Measurements from ENCODE around the gene MEIS1.

MEIS1 gene

GRCh38 chr2:66578054-66578686, 143.2 kb downstream of the MEIS1 start:
- in situ Hi-C loops (cut with MboI; ENCODE audit: low sequenced_read_pairs), result no loop called here

- in situ Hi-C loops (cut with MboI; ENCODE audit: low sequenced_read_pairs), result no loop called here
Observed at GRCh38 chr2:66578687-66579106, 143.8 kb downstream of the MEIS1 start.

GRCh38 chr2:66579186-66580126, 144.5 kb downstream of the MEIS1 start:
- in situ Hi-C loops (cut with MboI; ENCODE audit: low sequenced_read_pairs), result no loop called here

- in situ Hi-C loops (cut with MboI; ENCODE audit: low sequenced_read_pairs), result no loop called here
Observed at GRCh38 chr2:66580166-66581049, 145.5 kb downstream of the MEIS1 start.

- in situ Hi-C loops (cut with MboI; ENCODE audit: low sequenced_read_pairs), result no loop called here
Observed at GRCh38 chr2:66581339-66582103, 146.6 kb downstream of the MEIS1 start.

- in situ Hi-C loops (cut with MboI; ENCODE audit: low sequenced_read_pairs), result no loop called here
Observed at GRCh38 chr2:66582104-66582986, 147.4 kb downstream of the MEIS1 start.

GRCh38 chr2:66582987-66583880, 148.3 kb downstream of the MEIS1 start:
- in situ Hi-C loops (cut with MboI; ENCODE audit: low sequenced_read_pairs), result no loop called here

- in situ Hi-C loops (cut with MboI; ENCODE audit: low sequenced_read_pairs), result no loop called here
Observed at GRCh38 chr2:66583881-66584280, 149.0 kb downstream of the MEIS1 start.

- in situ Hi-C loops (cut with MboI; ENCODE audit: low sequenced_read_pairs), result no loop called here
Observed at GRCh38 chr2:66585587-66585986, 150.7 kb downstream of the MEIS1 start.

GRCh38 chr2:66587216-66587615, 152.3 kb downstream of the MEIS1 start:
- in situ Hi-C loops (cut with MboI; ENCODE audit: low sequenced_read_pairs), result no loop called here

- in situ Hi-C loops (cut with MboI; ENCODE audit: low sequenced_read_pairs), result no loop called here
Observed at GRCh38 chr2:66594001-66594400, 159.1 kb downstream of the MEIS1 start.

- in situ Hi-C loops (cut with MboI; ENCODE audit: low sequenced_read_pairs), result no loop called here
Observed at GRCh38 chr2:66595556-66595955, 160.6 kb downstream of the MEIS1 start.

- in situ Hi-C loops (cut with MboI; ENCODE audit: low sequenced_read_pairs), result no loop called here
Observed at GRCh38 chr2:66596256-66596655, 161.3 kb downstream of the MEIS1 start.

- in situ Hi-C loops (cut with MboI; ENCODE audit: low sequenced_read_pairs), result no loop called here
Observed at GRCh38 chr2:66601624-66602023, 166.7 kb downstream of the MEIS1 start.

- in situ Hi-C loops (cut with MboI; ENCODE audit: low sequenced_read_pairs), result no loop called here
Observed at GRCh38 chr2:66602341-66602740, 167.4 kb downstream of the MEIS1 start.

- in situ Hi-C loops (cut with MboI; ENCODE audit: low sequenced_read_pairs), result no loop called here
Observed at GRCh38 chr2:66604326-66604725, 169.4 kb downstream of the MEIS1 start.

GRCh38 chr2:66604976-66605375, 170.1 kb downstream of the MEIS1 start:
- in situ Hi-C loops (cut with MboI; ENCODE audit: low sequenced_read_pairs), result no loop called here

GRCh38 chr2:66607152-66607551, 172.2 kb downstream of the MEIS1 start:
- in situ Hi-C loops (cut with MboI; ENCODE audit: low sequenced_read_pairs), result no loop called here
